ENCODE data around the gene ZBTB21. TPM values are rescaled to one million over a fixed set of nuclear protein-coding genes. Genes with fewer than 3 reads are reported as not detected.

Gene ZBTB21
- total and polyA plus RNA-seq, 2 donors (not counting 1 experiment from before 2014, with no cell fraction given) = 8.9 to 9.1 TPM

DNA sequence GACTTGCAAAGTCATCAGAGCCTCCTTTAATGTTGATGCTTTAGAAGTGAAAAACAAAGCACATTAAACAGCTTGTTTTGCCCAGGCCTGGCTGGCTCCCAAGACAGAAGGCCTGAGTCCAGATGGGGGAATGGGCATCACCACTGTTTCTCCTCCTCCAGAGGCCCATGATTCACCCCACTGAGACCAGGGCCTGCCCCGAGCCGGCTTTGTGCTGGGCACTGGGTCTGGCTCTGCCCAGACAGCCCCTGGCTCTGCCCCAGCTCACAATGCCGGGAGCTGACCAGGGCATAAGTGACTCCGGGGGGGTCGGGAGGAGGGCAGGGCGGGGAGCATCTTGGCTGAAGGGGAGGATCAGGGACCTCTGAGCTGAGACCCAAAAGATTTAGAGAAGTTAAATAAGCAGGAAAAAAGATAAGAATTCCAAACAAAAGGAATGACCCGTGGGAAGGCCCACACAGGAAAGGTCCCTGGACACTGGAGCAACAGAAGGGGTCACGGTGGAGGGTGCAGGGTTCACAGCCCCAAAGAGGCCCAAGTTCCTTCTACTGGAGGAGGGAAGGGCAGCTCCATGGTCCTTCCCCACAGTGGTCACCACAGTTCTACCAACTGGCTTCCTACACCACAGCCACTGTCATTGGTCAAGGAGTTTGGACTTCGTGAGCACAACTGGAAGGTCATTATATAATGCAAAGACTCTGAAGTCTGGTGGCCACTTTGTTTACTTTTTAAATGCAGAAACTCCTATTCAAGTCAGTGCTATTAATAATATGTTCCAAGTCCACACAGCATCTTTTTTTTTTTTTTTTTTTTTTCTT, 61.9 kb downstream of the ZBTB21 start:
- H3K4me1 ChIP-seq (ENCODE audit: control insufficient read depth, extremely low read depth, insufficient read depth, low read length) = peaks cover 9% of the 10 kb centered on the region
- H3K4me3 ChIP-seq (replicated peaks in 1 of 4; ENCODE audit: control extremely low read depth in 1 of 4, insufficient read depth in 1 of 4, low read depth in 3 of 4, low read length in 4 of 4) = no peak overlapping the region
- H3K79me2 ChIP-seq (ENCODE audit: control insufficient read depth, insufficient read depth, low read length) = peaks cover 49% of the 10 kb centered on the region
- no peak overlapping the region for H3K9ac ChIP-seq (ENCODE audit: insufficient read depth, low read length)
- no peaks in the 10 kb centered on the region for H3K9me3 ChIP-seq (ENCODE audit: control insufficient read depth, insufficient read depth, low read depth, low read length)
- no peak overlapping the region for H3K27ac ChIP-seq (ENCODE audit: insufficient read depth, low read length)
- no peaks in the 10 kb centered on the region for H3K36me3 ChIP-seq (ENCODE audit: control insufficient read depth, insufficient read depth, low read length)
- H4K20me1 ChIP-seq (ENCODE audit: control insufficient read depth, extremely low read depth, insufficient read depth, low read length) = no peaks in the 10 kb centered on the region
- H3K4me2 ChIP-seq (ENCODE audit: extremely low read depth, insufficient read depth, low read length) = peak overlapping the region; percentile 27
- H3K27me3 ChIP-seq (ENCODE audit: control insufficient read depth, insufficient read depth, low read length) = no peaks in the 10 kb centered on the region
- no peak overlapping the region for H2AFZ ChIP-seq (ENCODE audit: low read length)
- peak; percentile 53 to 58 for DNase-seq (ENCODE audit: low read depth in 2 of 2)
- TF ChIP-seq CTCF (conservative IDR thresholded peaks at IDR 0.05 in 1 of 2, IDR thresholded peaks at IDR 0.05 in 1 of 2; ENCODE audit: low read depth in 1 of 2, low read length in 2 of 2) (no peak), EZH2 (IDR thresholded peaks at IDR 0.05; ENCODE audit: low read length, missing control alignments) (no peak)

DNA sequence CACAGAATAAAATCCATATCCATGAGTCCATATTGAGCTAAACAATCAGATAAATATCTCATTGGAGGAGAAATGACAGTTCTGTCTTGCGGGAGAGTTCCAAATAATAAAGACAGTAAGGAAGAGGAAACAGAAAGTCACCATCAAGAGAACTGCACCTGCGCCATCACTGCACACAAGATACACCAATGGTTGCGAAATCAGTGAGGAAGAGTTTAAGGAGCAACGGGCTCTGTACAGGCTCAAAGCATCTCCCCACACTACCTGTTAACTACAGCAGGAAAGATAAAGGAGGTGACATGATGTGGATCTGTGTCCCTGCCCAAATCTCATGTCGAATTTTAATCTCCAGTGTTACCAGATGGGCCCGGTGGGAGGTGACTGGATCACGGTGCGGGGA, 64.2 kb downstream of the ZBTB21 start:
- Histone ChIP-seq H3K27me3 (ENCODE audit: control insufficient read depth, insufficient read depth, low read length) (no peaks in the 10 kb centered on the region), H4K20me1 (ENCODE audit: control insufficient read depth, extremely low read depth, insufficient read depth, low read length) (no peaks in the 10 kb centered on the region), H3K4me1 (ENCODE audit: control insufficient read depth, extremely low read depth, insufficient read depth, low read length) (peaks cover 7% of the 10 kb centered on the region), H3K36me3 (ENCODE audit: control insufficient read depth, insufficient read depth, low read length) (no peaks in the 10 kb centered on the region), H3K9me3 (ENCODE audit: control insufficient read depth, insufficient read depth, low read depth, low read length) (no peaks in the 10 kb centered on the region), H3K79me2 (ENCODE audit: control insufficient read depth, insufficient read depth, low read length) (peaks cover 27% of the 10 kb centered on the region), H3K4me3 (replicated peaks in 1 of 4; ENCODE audit: control extremely low read depth in 1 of 4, insufficient read depth in 1 of 4, low read depth in 3 of 4, low read length in 4 of 4) (no peak overlapping the region), H3K9ac (ENCODE audit: insufficient read depth, low read length) (no peak overlapping the region), H2AFZ (ENCODE audit: low read length) (no peak overlapping the region), H3K27ac (ENCODE audit: insufficient read depth, low read length) (no peak overlapping the region), H3K4me2 (ENCODE audit: extremely low read depth, insufficient read depth, low read length) (no peak overlapping the region)
- no peak for TF ChIP-seq CTCF (conservative IDR thresholded peaks at IDR 0.05 in 1 of 2, IDR thresholded peaks at IDR 0.05 in 1 of 2; ENCODE audit: low read depth in 1 of 2, low read length in 2 of 2)
- no peak for TF ChIP-seq EZH2 (IDR thresholded peaks at IDR 0.05; ENCODE audit: low read length, missing control alignments)
- no peak for DNase-seq (ENCODE audit: low read depth in 2 of 2)

DNA sequence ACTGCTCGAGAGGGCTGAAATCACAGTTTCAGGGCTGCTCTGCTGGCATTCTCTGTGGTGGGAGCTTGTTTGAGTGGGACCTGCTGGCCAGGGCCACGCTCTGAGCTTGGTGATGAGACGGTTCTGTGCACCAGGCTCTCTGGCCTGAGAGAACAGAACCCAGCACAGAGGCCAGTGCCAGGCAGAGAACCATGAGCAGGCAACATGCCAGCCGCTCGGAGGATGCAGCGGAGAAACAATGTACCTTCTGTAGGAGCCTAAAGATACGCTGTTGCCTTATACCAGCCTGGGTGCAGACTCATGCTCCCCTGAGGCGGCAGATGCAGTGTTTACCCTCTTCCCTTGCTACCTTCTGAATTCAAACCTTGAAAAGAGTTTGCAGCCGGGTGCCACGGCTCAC, 66.3 kb downstream of the ZBTB21 start:
- no peak overlapping the region for H3K9ac ChIP-seq (ENCODE audit: insufficient read depth, low read length)
- H2AFZ ChIP-seq (ENCODE audit: low read length) = no peak overlapping the region
- no peaks in the 10 kb centered on the region for H4K20me1 ChIP-seq (ENCODE audit: control insufficient read depth, extremely low read depth, insufficient read depth, low read length)
- no peak for DNase-seq (ENCODE audit: low read depth in 2 of 2)
- no peak overlapping the region for H3K4me2 ChIP-seq (ENCODE audit: extremely low read depth, insufficient read depth, low read length)
- no peak overlapping the region for H3K4me3 ChIP-seq (replicated peaks in 1 of 4; ENCODE audit: control extremely low read depth in 1 of 4, insufficient read depth in 1 of 4, low read depth in 3 of 4, low read length in 4 of 4)
- peaks cover 2% of the 10 kb centered on the region for H3K36me3 ChIP-seq (ENCODE audit: control insufficient read depth, insufficient read depth, low read length)
- H3K27me3 ChIP-seq (ENCODE audit: control insufficient read depth, insufficient read depth, low read length) = no peaks in the 10 kb centered on the region
- no peak overlapping the region for H3K27ac ChIP-seq (ENCODE audit: insufficient read depth, low read length)
- TF ChIP-seq CTCF (conservative IDR thresholded peaks at IDR 0.05 in 1 of 2, IDR thresholded peaks at IDR 0.05 in 1 of 2; ENCODE audit: low read depth in 1 of 2, low read length in 2 of 2) = no peak
- no peak for TF ChIP-seq EZH2 (IDR thresholded peaks at IDR 0.05; ENCODE audit: low read length, missing control alignments)
- H3K4me1 ChIP-seq (ENCODE audit: control insufficient read depth, extremely low read depth, insufficient read depth, low read length) = peaks cover 5% of the 10 kb centered on the region
- peaks cover 13% of the 10 kb centered on the region for H3K79me2 ChIP-seq (ENCODE audit: control insufficient read depth, insufficient read depth, low read length)
- H3K9me3 ChIP-seq (ENCODE audit: control insufficient read depth, insufficient read depth, low read depth, low read length) = no peaks in the 10 kb centered on the region
